NT2/D1 (cell line): ENCODE results near the gene CHRNB2.

Experiments
- SUZ12 ChIP-seq: IDR thresholded peaks from 2 replicates; pipeline ENCODE4 v1.6.1; 2011; ENCODE audit not compliant: insufficient read length, insufficient read depth; ENCODE audit errors: extremely low read depth
- ZNF274 ChIP-seq: IDR thresholded peaks from 2 replicates; pipeline ENCODE4 v1.6.1; 2011; ENCODE audit warnings: mild to moderate bottlenecking, low read depth, low read length

DNA sequence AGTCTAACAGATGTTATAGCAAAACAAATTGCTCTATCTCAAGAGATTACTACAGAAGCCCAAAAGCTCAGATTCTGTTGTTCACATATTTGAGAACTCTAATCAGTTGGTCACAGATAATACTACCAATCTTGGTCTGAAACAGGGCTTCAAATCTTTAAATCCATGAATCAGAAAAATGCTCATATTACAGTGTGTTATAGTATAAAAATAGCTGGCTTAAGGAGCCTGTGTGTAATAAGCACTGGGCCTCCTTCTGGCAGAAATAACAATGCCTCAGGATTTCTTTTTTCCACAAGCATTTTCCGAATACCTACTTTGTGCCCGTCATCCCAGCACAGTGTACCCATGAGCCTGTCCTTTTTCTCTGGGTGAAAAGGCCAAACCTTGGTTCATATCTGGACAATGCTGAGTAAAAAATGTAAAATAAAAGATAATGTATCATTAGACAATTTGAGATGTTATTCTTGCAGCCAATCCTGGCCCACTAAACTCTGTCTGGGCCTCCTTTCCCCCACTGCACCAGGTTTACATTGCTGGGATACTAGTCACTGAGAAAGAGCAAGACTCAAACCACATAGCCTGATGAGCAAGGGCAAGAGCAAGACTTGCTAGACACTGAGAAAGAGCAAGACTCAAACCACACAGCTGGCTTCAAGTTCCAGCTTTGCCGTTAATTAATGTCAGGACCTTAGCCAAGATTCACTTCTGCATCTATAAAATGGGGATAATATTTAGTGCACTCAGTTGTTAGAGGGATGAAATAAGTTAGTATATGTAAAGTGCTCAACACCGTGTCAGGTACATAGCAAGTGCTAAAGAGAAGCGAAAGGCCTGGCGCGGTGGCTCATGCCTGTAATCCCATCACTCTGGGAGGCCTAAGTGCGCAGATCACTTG is 57.4 kb downstream of the CHRNB2 start:
- TF ChIP-seq SUZ12 (no peak), ZNF274 (no peak)
